ENCODE measurements around the gene CAMK2N1.

Gene CAMK2N1

GRCh38 chr1:20446796-20447195, 39.2 kb downstream of the CAMK2N1 start:
- no peak for DNase-seq (ENCODE audit: low read depth in 3 of 3, low spot score in 1 of 3)

- no peak for DNase-seq (ENCODE audit: low read depth in 3 of 3, low spot score in 1 of 3)
These were observed 40.1 kb downstream of the CAMK2N1 start for GRCh38 chr1:20445956-20446355.

- no peak for DNase-seq (ENCODE audit: low read depth in 3 of 3, low spot score in 1 of 3)
These were observed 42.1 kb downstream of the CAMK2N1 start for GRCh38 chr1:20443703-20444586.

GRCh38 chr1:20442920-20443625, 42.9 kb downstream of the CAMK2N1 start:
- no peak for DNase-seq (ENCODE audit: low read depth in 3 of 3, low spot score in 1 of 3)

GRCh38 chr1:20440785-20441200, 45.2 kb downstream of the CAMK2N1 start:
- DNase-seq (ENCODE audit: low read depth in 3 of 3, low spot score in 1 of 3): no peak

GRCh38 chr1:20439282-20439681, 46.7 kb downstream of the CAMK2N1 start:
- DNase-seq (ENCODE audit: low read depth in 3 of 3, low spot score in 1 of 3): no peak

- no peak for DNase-seq (ENCODE audit: low read depth in 3 of 3, low spot score in 1 of 3)
These were observed 48.4 kb downstream of the CAMK2N1 start for GRCh38 chr1:20437640-20438039.

GRCh38 chr1:20432891-20433290, 53.1 kb downstream of the CAMK2N1 start:
- no peak for DNase-seq (ENCODE audit: low read depth in 3 of 3, low spot score in 1 of 3)

Measured in stimulated activated CD4-positive, alpha-beta T cell treated with anti-CD3 and anti-CD28 coated beads, TNF-alpha, amount 100 ng/mL, for 1 hour (primary cell).